HepG2 (cell line): ENCODE measurements around the gene SP8. TPM values are rescaled to one million over a fixed set of nuclear protein-coding genes. Genes with fewer than 3 reads are reported as not detected.

ENCODE experiments used
- ATAC-seq: fragments of 200-7000 bp; cut with Tn5 transposase; 3 replicates; pipeline ENCODE4 v1.9.1; 2020; ENCODE audit warnings: mild to moderate bottlenecking, moderate library complexity
- BruUV-seq: library from RNA; stranded (reverse); fragments of 400-500 nt; replicated peaks from 2 replicates; lab custom pipeline; 2021; lab: Mats Ljungman, UMichigan
- CTCF ChIA-PET: fragments of 300-600 bp; formaldehyde crosslinking; extraction: SDS; loops from one replicate; lab custom pipeline; 2021; ENCODE audit warnings: low total read pairs, inconsistent platforms, low intra/inter-chr PET ratio; lab: Yijun Ruan, JAX
- POLR2A ChIA-PET: fragments of 350-600 bp; sonication (Branson Sonifier 250); formaldehyde crosslinking; loops from one replicate; lab custom pipeline; 2020; ENCODE audit warnings: antibody characterized with exemption, inconsistent platforms; lab: Yijun Ruan, JAX
- DNase-seq: peaks from one replicate; pipeline ENCODE4 v3.0.0-alpha.2; 2015; ENCODE audit warnings: low spot score
- FAIRE-seq: peaks from 3 replicates; lab custom pipeline; 2011; peaks lifted over from hg19 to GRCh38; lab: Jason Lieb, UNC
- H2AFZ ChIP-seq: one replicate; pipeline ENCODE4 v1.6.1; 2011; ENCODE audit warnings: low read length, inconsistent platforms
- H3K27ac ChIP-seq: fragments of 300-600 bp; 3 replicates; pipeline ENCODE4 v1.8.0; 2011; ENCODE audit warnings: mixed run types, mild to moderate bottlenecking, mixed read lengths, low read length, inconsistent platforms; ENCODE audit not compliant: insufficient read depth; ENCODE audit errors: extremely low read length
- H3K27me3 ChIP-seq, 2 experiments: fragments of 200-600 bp in 1 of 2; 2 replicates in 1 of 2; 3 replicates in 1 of 2; pipeline versions ENCODE4 v1.6.0 to v1.8.0; 2011; ENCODE audit warnings: low read length in 2 of 2, mild to moderate bottlenecking in 2 of 2, moderate library complexity in 2 of 2, inconsistent platforms in 1 of 2; ENCODE audit not compliant: insufficient read depth in 2 of 2, control insufficient read depth in 1 of 2
- H3K36me3 ChIP-seq, 2 experiments: fragments of 200-600 bp in 1 of 2; replicated peaks in 1 of 2; 2 replicates in 1 of 2; 3 replicates in 1 of 2; pipeline versions ENCODE4 v1.5.1 to v1.8.0; 2011; ENCODE audit warnings: low read length in 2 of 2, inconsistent platforms in 1 of 2; ENCODE audit not compliant: insufficient read depth in 2 of 2, control insufficient read depth in 1 of 2
- H3K4me1 ChIP-seq: 2 replicates; pipeline ENCODE4 v1.5.1; 2012; ENCODE audit warnings: low read length, inconsistent platforms; ENCODE audit not compliant: insufficient read depth
- H3K4me2 ChIP-seq: 2 replicates; pipeline ENCODE4 v1.6.0; 2011; ENCODE audit warnings: low read depth, low read length, inconsistent platforms
- H3K4me3 ChIP-seq, 3 experiments: fragments of 200-600 bp in 1 of 3; sonication (generic), shearing (Covaris generic) in 1 of 3; replicated peaks in 1 of 3; 2 replicates each; pipeline ENCODE4 v1.5.1; 2011 to 2016; ENCODE audit warnings: low read length in 3 of 3, inconsistent platforms in 2 of 3, low read depth in 2 of 3, mild to moderate bottlenecking in 2 of 3, control low read depth in 1 of 3, mixed read lengths in 1 of 3; ENCODE audit not compliant: insufficient read depth in 1 of 3
- H3K79me2 ChIP-seq: one replicate; pipeline ENCODE4 v1.6.1; 2011; ENCODE audit warnings: low read length, inconsistent platforms; ENCODE audit not compliant: insufficient read depth
- H3K9ac ChIP-seq: 2 replicates; pipeline ENCODE4 v1.6.0; 2011; ENCODE audit warnings: mild to moderate bottlenecking, low read depth, low read length, inconsistent platforms; ENCODE audit not compliant: insufficient read depth
- H3K9me3 ChIP-seq: 2 replicates; pipeline ENCODE4 v1.5.1; 2012; ENCODE audit warnings: mild to moderate bottlenecking, low read length
- H4K20me1 ChIP-seq: 2 replicates; pipeline ENCODE4 v1.6.0; 2011; ENCODE audit warnings: inconsistent platforms, mild to moderate bottlenecking, low read length, moderate library complexity; ENCODE audit not compliant: insufficient read depth
- HHEX ChIP-seq: IDR thresholded peaks from 2 replicates; pipeline ENCODE4 v1.6.1; 2016; ENCODE audit warnings: control low read depth
- MTF2 ChIP-seq: sonication (generic); formaldehyde crosslinking; IDR thresholded peaks from 2 replicates; pipeline ENCODE4 v1.5.0; 2020; ENCODE audit warnings: missing genetic modification reagents, borderline replicate concordance
- MYNN ChIP-seq: sonication (generic); formaldehyde crosslinking; IDR thresholded peaks from 2 replicates; pipeline ENCODE4 v1.4.0; 2020; ENCODE audit warnings: mild to moderate bottlenecking, low read depth, missing genetic modification reagents
- PAF1 ChIP-seq: IDR thresholded peaks from 2 replicates; pipeline ENCODE4 v1.6.1; 2016; ENCODE audit warnings: missing genetic modification reagents, missing compliant biosample characterization
- PAX8 ChIP-seq: sonication (generic); formaldehyde crosslinking; IDR thresholded peaks from 2 replicates; pipeline ENCODE4 v1.8.0; 2022; ENCODE audit warnings: mild to moderate bottlenecking, missing genetic modification reagents, borderline replicate concordance
- RBM22 ChIP-seq: fragments of 200-400 bp; formaldehyde crosslinking; optimal IDR thresholded peaks from 2 replicates; pipeline ENCODE3; 2017; ENCODE audit warnings: mild to moderate bottlenecking, low read length, moderate library complexity
- SRSF1 ChIP-seq: fragments of 200-400 bp; formaldehyde crosslinking; optimal IDR thresholded peaks from 2 replicates; pipeline ENCODE3; 2017; ENCODE audit warnings: mild to moderate bottlenecking, low read depth, low read length, moderate library complexity
- ZFP36 ChIP-seq: fragments of 150-350 bp; IDR thresholded peaks from 2 replicates; pipeline ENCODE4 v1.6.1; 2018; ENCODE audit warnings: borderline replicate concordance, low read length, low read depth; ENCODE audit not compliant: partially characterized antibody
- ZFP37 ChIP-seq: sonication (generic); formaldehyde crosslinking; IDR thresholded peaks from 2 replicates; pipeline ENCODE4 v1.4.0; 2020; ENCODE audit warnings: missing genetic modification reagents, borderline replicate concordance
- ZNF510 ChIP-seq: sonication (generic); formaldehyde crosslinking; IDR thresholded peaks from 2 replicates; pipeline ENCODE4 v1.4.0; 2020; ENCODE audit warnings: low read depth, mild to moderate bottlenecking, missing genetic modification reagents
- WGBS: methylation state at CpG from one replicate; pipeline ENCODE4 v1.1.6; 2017; ENCODE audit warnings: low lambda C conversion rate; 5-methylcytosine and 5-hydroxymethylcytosine counted together
- in situ Hi-C: cut with HindIII; loops from 2 replicates; pipeline ENCODE4 v1.10.0; 2017; ENCODE audit warnings: low pct_unique_long_range_greater_than_20kb; ENCODE audit not compliant: extremely low pct_ligation_motif_present
- intact Hi-C: fragments of 100-400 bp; cut with micrococcal nuclease; formaldehyde crosslinking; loops from one replicate; pipeline ENCODE4 v1.10.0; 2022; ENCODE audit not compliant: unreplicated experiment
- polyA plus RNA-seq, 8 experiments: library from polyadenylated mRNA; depleted of rRNA in 3 of 8; stranded (reverse) in 7 of 8; unstranded in 1 of 8; fragments of >200 nt; fragmentation: Illumina TruSeq in 4 of 8; extraction: Trizol in 4 of 8; gene quantifications; 2 replicates each; pipeline versions ENCODE4 v1.2.1 to v1.2.3, GENCODE V29; 2011 to 2016; ENCODE audit warnings: low read depth in 4 of 8, missing spikeins in 1 of 8, mixed read lengths in 1 of 8; ENCODE audit not compliant: insufficient read depth in 1 of 8
- total RNA-seq, 5 experiments: library from RNA; depleted of rRNA; stranded (reverse); fragments of >200 nt; fragmentation: Illumina TruSeq; extraction: Trizol; gene quantifications; 2 replicates each; pipeline ENCODE4 v1.2.3, GENCODE V29; 2016; ENCODE audit warnings: low read depth in 1 of 5
- TF ChIP-seq, protein P1 (sequence below): sonication (generic); formaldehyde crosslinking; IDR thresholded peaks from 2 replicates; pipeline ENCODE4 v1.4.0; 2020; ENCODE audit warnings: missing genetic modification reagents
- TF ChIP-seq, protein P2 (sequence below): sonication (generic); formaldehyde crosslinking; IDR thresholded peaks from 2 replicates; pipeline ENCODE4 v1.8.0; 2022; ENCODE audit warnings: missing genetic modification reagents, mild to moderate bottlenecking, moderate library complexity, borderline replicate concordance
- TF ChIP-seq, protein P3 (sequence below): sonication (generic); formaldehyde crosslinking; IDR thresholded peaks from 2 replicates; pipeline ENCODE4 v1.4.0; 2020; ENCODE audit warnings: missing genetic modification reagents

The SP8 gene
- total and polyA plus RNA-seq, 2 of the 13 experiments (the other 11 are each of a cell fraction or from before 2014, with no cell fraction given) = not detected

DNA sequence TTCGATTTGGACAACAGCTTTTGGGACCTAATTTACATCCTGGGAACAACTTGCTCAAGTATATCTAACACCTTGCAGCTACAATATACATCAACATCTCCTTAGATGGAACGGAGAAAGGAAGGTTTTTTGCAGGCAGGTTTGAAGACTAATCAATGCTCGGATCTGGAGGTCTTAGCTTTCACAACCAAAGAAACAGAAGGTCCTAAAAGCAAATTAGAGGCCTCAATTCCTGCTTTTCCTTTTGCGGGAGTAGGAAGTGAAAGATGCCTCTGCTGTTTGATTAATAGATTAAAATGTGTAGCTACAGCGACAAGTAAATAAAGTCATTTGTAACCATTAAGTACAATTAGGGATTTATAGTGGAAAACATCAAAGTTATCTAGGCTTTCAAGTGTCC is 3.7 kb upstream of the SP8 start:
- TF ChIP-seq HHEX (CRISPR knock-in tag) (no peak), ZNF510 (CRISPR knock-in tag) (no peak), MTF2 (0 out of 2 replicates have a peak, but pooled peaks have one; percentile 20)
- TF ChIP-seq, protein P1, sequence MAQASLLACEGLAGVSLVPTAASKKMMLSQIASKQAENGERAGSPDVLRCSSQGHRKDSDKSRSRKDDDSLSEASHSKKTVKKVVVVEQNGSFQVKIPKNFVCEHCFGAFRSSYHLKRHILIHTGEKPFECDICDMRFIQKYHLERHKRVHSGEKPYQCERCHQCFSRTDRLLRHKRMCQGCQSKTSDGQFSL (CRISPR knock-in tag) = no peak
- CTCF ChIA-PET = no interaction called here
- peaks cover 6 to 87% of the 10 kb centered on the region in 2 experiments for H3K27me3 ChIP-seq
- no peaks in the 10 kb centered on the region for H3K9me3 ChIP-seq
- WGBS = 3% methylated on average over 5 of the region's 5 CpGs
- H3K27ac ChIP-seq = no peak overlapping the region
- H4K20me1 ChIP-seq = no peaks in the 10 kb centered on the region
- BruUV-seq = no TSS peak
- no peaks in the 10 kb centered on the region for H3K79me2 ChIP-seq
- H3K4me3 ChIP-seq = no peak overlapping the region
- peaks cover 21% of the 10 kb centered on the region for H3K4me1 ChIP-seq
- no peak overlapping the region for H3K4me2 ChIP-seq
- no peak for FAIRE-seq
- DNase-seq = no peak
- no peak overlapping the region for H2AFZ ChIP-seq
- intact Hi-C loops (no loop called here), in situ Hi-C loops (loop anchor here (25.0 kb wide), 1 partner anchor 722 kb away; no protein-coding TSS in a partner anchor)
- H3K36me3 ChIP-seq = no peaks in the 10 kb centered on the region
- no peak for ATAC-seq
- H3K9ac ChIP-seq = no peak overlapping the region
- POLR2A ChIA-PET = no interaction called here

DNA sequence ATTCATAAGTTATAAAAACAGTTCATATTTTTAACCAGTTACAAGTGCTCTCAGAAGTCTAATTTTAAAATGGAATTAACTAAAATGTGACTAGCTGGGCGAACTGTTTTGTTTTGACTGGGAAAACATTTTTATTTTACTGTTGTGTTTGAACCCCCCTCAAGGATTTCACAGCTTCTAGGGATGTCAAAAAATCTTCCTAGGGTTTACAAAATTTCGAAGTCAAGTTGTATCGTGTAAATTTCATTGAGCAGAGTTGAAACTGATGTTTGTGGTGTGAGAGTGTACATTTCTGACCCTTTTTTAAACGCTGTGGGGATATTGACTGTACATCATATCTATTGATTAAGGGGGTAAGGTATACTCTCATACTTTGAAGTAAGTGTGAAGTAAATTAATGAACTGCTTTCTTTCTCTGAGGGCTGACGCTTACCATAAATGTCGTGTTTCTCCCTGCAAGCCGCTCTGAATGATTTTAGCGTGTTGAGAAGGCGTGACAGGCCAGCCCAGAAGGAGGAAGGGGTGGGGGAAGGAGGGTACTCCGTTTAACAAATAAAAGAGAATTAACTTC is 1.8 kb upstream of the SP8 start:
- ChIA-PET CTCF (no interaction called here), POLR2A (no interaction called here)
- in situ Hi-C loops (loop anchor here (25.0 kb wide), 1 partner anchor 724 kb away; no protein-coding TSS in a partner anchor), intact Hi-C loops (loop anchor here (10.0 kb wide), 1 partner anchor 646 kb away; no protein-coding TSS in a partner anchor)
- no TSS peak for BruUV-seq
- no peak for ATAC-seq
- H3K4me1 ChIP-seq = peaks cover 21% of the 10 kb centered on the region
- no peaks in the 10 kb centered on the region for H3K79me2 ChIP-seq
- no peak overlapping the region for H3K9ac ChIP-seq
- no peak overlapping the region for H2AFZ ChIP-seq
- no peak overlapping the region for H3K27ac ChIP-seq
- FAIRE-seq = no peak
- WGBS = 27% methylated on average over 10 of the region's 10 CpGs
- H3K36me3 ChIP-seq = no peaks in the 10 kb centered on the region
- no peaks in the 10 kb centered on the region for H3K9me3 ChIP-seq
- no peak for DNase-seq
- no peaks in the 10 kb centered on the region for H4K20me1 ChIP-seq
- no peak overlapping the region for H3K4me2 ChIP-seq
- peaks cover 3 to 76% of the 10 kb centered on the region in 2 experiments for H3K27me3 ChIP-seq
- no peak overlapping the region for H3K4me3 ChIP-seq
- no peak for TF ChIP-seq MYNN
- TF ChIP-seq, protein P1 (CRISPR knock-in tag) = no peak
- no peak for TF ChIP-seq PAX8 (CRISPR knock-in tag)
- TF ChIP-seq, protein P2, sequence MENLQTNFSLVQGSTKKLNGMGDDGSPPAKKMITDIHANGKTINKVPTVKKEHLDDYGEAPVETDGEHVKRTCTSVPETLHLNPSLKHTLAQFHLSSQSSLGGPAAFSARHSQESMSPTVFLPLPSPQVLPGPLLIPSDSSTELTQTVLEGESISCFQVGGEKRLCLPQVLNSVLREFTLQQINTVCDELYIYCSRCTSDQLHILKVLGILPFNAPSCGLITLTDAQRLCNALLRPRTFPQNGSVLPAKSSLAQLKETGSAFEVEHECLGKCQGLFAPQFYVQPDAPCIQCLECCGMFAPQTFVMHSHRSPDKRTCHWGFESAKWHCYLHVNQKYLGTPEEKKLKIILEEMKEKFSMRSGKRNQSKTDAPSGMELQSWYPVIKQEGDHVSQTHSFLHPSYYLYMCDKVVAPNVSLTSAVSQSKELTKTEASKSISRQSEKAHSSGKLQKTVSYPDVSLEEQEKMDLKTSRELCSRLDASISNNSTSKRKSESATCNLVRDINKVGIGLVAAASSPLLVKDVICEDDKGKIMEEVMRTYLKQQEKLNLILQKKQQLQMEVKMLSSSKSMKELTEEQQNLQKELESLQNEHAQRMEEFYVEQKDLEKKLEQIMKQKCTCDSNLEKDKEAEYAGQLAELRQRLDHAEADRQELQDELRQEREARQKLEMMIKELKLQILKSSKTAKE (CRISPR knock-in tag) = no peak
- TF ChIP-seq, protein P3, sequence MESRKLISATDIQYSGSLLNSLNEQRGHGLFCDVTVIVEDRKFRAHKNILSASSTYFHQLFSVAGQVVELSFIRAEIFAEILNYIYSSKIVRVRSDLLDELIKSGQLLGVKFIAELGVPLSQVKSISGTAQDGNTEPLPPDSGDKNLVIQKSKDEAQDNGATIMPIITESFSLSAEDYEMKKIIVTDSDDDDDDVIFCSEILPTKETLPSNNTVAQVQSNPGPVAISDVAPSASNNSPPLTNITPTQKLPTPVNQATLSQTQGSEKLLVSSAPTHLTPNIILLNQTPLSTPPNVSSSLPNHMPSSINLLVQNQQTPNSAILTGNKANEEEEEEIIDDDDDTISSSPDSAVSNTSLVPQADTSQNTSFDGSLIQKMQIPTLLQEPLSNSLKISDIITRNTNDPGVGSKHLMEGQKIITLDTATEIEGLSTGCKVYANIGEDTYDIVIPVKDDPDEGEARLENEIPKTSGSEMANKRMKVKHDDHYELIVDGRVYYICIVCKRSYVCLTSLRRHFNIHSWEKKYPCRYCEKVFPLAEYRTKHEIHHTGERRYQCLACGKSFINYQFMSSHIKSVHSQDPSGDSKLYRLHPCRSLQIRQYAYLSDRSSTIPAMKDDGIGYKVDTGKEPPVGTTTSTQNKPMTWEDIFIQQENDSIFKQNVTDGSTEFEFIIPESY (CRISPR knock-in tag) = no peak
- TF ChIP-seq PAF1 (CRISPR knock-in tag) = no peak
- TF ChIP-seq RBM22 = no peak
- no peak for TF ChIP-seq ZFP37
- TF ChIP-seq SRSF1 = no peak
- TF ChIP-seq ZFP36 = no peak
